GM12878 (cell line): ENCODE measurements around the gene PDE7B. TPM values are rescaled to one million over a fixed set of nuclear protein-coding genes. Genes with fewer than 3 reads are reported as not detected.
"Not testable (repeated sequence)": the region's sequence is repeated elsewhere in the genome, so short reads cannot be mapped to it uniquely, and the experiment has no call there.

ENCODE experiments used
- ATAC-seq: fragments of 200-7000 bp; cut with Tn5 transposase; 3 replicates; pipeline ENCODE4 v1.9.1; 2020; ENCODE audit warnings: mild to moderate bottlenecking, moderate library complexity
- BruUV-seq: library from RNA; stranded (reverse); fragments of 400-500 nt; replicated peaks from 2 replicates; lab custom pipeline; 2021; lab: Mats Ljungman, UMichigan
- CTCF ChIA-PET: fragments of 300-600 bp; sonication (Branson Sonifier 250); formaldehyde crosslinking; extraction: SDS; loops from one replicate; lab custom pipeline; 2021; ENCODE audit warnings: inconsistent platforms; lab: Yijun Ruan, JAX
- POLR2A ChIA-PET: fragments of 350-600 bp; formaldehyde crosslinking; extraction: SDS; loops from one replicate; lab custom pipeline; 2021; ENCODE audit warnings: inconsistent platforms; lab: Charles Lee
- RAD21 ChIA-PET: fragments of 300-600 bp; sonication (Branson Sonifier 250); formaldehyde crosslinking; loops from one replicate; lab custom pipeline; 2023; ENCODE audit warnings: antibody characterized with exemption; ENCODE audit not compliant: unreplicated experiment; lab: Charles Lee
- SMC1A ChIA-PET: fragments of 300-600 bp; sonication (Branson Sonifier 250); formaldehyde crosslinking; loops from one replicate; lab custom pipeline; 2023; ENCODE audit not compliant: unreplicated experiment, uncharacterized antibody; lab: Charles Lee
- DNase-seq: peaks from one replicate; pipeline ENCODE4 v3.0.0-alpha.2; 2011; ENCODE audit warnings: low read depth, low spot score
- FAIRE-seq: peaks from 3 replicates; lab custom pipeline; 2011; peaks lifted over from hg19 to GRCh38; lab: Jason Lieb, UNC
- H2AFZ ChIP-seq: 2 replicates; pipeline ENCODE4 v1.6.0; 2011; ENCODE audit warnings: low read depth, low read length, control low read depth; ENCODE audit not compliant: control insufficient read depth
- H3K27ac ChIP-seq: 2 replicates; pipeline ENCODE4 v1.5.1; 2011; ENCODE audit warnings: control low read depth; ENCODE audit not compliant: control insufficient read depth, insufficient read depth
- H3K27me3 ChIP-seq, 2 experiments: replicated peaks in 1 of 2; 2 replicates each; pipeline versions ENCODE4 v1.6.0 to v1.6.1; 2011; ENCODE audit warnings: low read length in 1 of 2; ENCODE audit not compliant: control insufficient read depth in 2 of 2, insufficient read depth in 2 of 2
- H3K36me3 ChIP-seq, 2 experiments: 2 replicates each; pipeline ENCODE4 v1.5.1; 2011; ENCODE audit warnings: low read length in 1 of 2; ENCODE audit not compliant: control insufficient read depth in 2 of 2, insufficient read depth in 2 of 2
- H3K4me1 ChIP-seq: 2 replicates; pipeline ENCODE4 v1.6.1; 2011; ENCODE audit warnings: mild to moderate bottlenecking, low read length, moderate library complexity, mixed read lengths; ENCODE audit not compliant: control insufficient read depth, insufficient read depth
- H3K4me2 ChIP-seq: 2 replicates; pipeline ENCODE4 v1.6.0; 2011; ENCODE audit warnings: control low read depth; ENCODE audit not compliant: control insufficient read depth, insufficient read depth
- H3K4me3 ChIP-seq: fragments of 200-600 bp; sonication (generic); 2 replicates; pipeline ENCODE4 v1.5.1; 2016
- H3K79me2 ChIP-seq: 2 replicates; pipeline ENCODE4 v1.6.0; 2011; ENCODE audit warnings: low read length; ENCODE audit not compliant: control insufficient read depth, insufficient read depth
- H3K9ac ChIP-seq: 2 replicates; pipeline ENCODE4 v1.8.0; 2011; ENCODE audit warnings: low read length, control low read depth, mixed read lengths; ENCODE audit not compliant: control insufficient read depth, insufficient read depth
- H3K9me3 ChIP-seq: replicated peaks from 3 replicates; pipeline ENCODE4 v1.5.1; 2011; ENCODE audit warnings: mild to moderate bottlenecking, low read length; ENCODE audit not compliant: control insufficient read depth, insufficient read depth
- H4K20me1 ChIP-seq: 2 replicates; pipeline ENCODE4 v1.6.0; 2011; ENCODE audit not compliant: control insufficient read depth, insufficient read depth
- CEBPZ ChIP-seq: fragments of 150-350 bp; IDR thresholded peaks from 2 replicates; pipeline ENCODE4 v1.6.1; 2016; ENCODE audit warnings: low read depth, low read length
- ZBTB40 ChIP-seq: fragments of 450-650 bp; IDR thresholded peaks from 2 replicates; pipeline ENCODE4 v1.6.1; 2016; ENCODE audit warnings: mild to moderate bottlenecking, moderate library complexity, borderline replicate concordance
- ZNF622 ChIP-seq: fragments of 450-650 bp; IDR thresholded peaks from 2 replicates; pipeline ENCODE4 v1.6.1; 2017; ENCODE audit warnings: mild to moderate bottlenecking, inconsistent platforms
- WGBS: methylation state at CpG from one replicate; pipeline ENCODE4 v1.1.6; 2016; ENCODE audit warnings: low lambda C conversion rate; ENCODE audit not compliant: insufficient replicate concordance, insufficient coverage; ENCODE audit errors: missing lambda C conversion rate; 5-methylcytosine and 5-hydroxymethylcytosine counted together
- in situ Hi-C: fragments of 300-500 bp; cut with MboI; formaldehyde crosslinking; loops from 9 replicates; pipeline ENCODE4 v1.14.3; 2018; ENCODE audit warnings: mixed read lengths
- intact Hi-C: fragments of 100-400 bp; cut with micrococcal nuclease; formaldehyde crosslinking; loops from one replicate; pipeline ENCODE4 v1.14.2; 2022; ENCODE audit not compliant: unreplicated experiment
- polyA plus RNA-seq, 11 experiments: library from polyadenylated mRNA; depleted of rRNA in 4 of 11; unstranded in 6 of 11; stranded (reverse) in 5 of 11; fragments of >200 nt; fragmentation: Nextera tagmentation in 4 of 11; fragmentation: Illumina TruSeq in 1 of 11; extraction: Ambion mirVana in 4 of 11; extraction: Trizol in 1 of 11; gene quantifications; 1 replicate in 1 of 11; 2 replicates in 10 of 11; pipeline versions ENCODE4 v1.2.1 to v1.2.3, GENCODE V29; 2011 to 2016; ENCODE audit warnings: inconsistent platforms in 2 of 11, missing spikeins in 2 of 11, low read depth in 1 of 11
- total RNA-seq, 4 experiments: library from RNA; depleted of rRNA in 3 of 4; stranded (reverse); fragments of >200 nt in 3 of 4; fragmentation: Illumina TruSeq in 1 of 4; extraction: Trizol in 1 of 4; gene quantifications; 2 replicates each; pipeline versions ENCODE4 v1.2.1 to v1.2.3, GENCODE V29; 2013 to 2021

Gene PDE7B
- total and polyA plus RNA-seq, 10 of the 15 experiments (the other 5 are each of a cell fraction or from before 2014, with no cell fraction given) = not detected

DNA sequence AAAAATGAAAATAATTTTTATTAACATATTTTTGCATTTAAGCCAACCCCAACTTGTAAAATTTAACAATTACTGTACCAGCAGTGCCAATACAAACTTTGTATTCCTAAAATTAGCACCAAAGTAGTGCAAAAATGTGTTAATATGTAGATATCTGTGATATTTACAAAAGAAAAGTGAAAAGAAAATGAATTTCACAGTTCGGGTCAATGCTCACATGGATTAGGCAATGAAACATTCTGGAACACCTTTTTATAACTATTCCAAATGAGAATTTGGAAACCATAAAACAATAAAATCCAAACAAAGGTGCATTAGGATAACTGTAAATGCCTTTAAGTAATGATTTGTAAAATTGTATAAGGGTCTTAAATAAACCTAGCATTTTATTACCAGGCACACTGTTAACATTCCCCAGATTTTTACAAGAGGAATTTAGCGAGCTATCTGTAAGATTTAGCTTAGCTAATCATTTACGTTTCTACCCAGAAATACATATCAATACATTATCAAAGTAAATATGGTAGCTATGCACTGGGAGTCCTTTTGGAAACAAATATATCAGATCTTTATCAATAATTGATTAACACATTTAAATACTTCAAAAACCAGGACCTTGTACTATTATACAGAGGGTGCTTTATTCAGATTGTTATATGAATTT, 286.4 kb downstream of the PDE7B start (continued):
- TF ChIP-seq CEBPZ (no peak), ZNF622 (no peak), ZBTB40 (no peak)

DNA sequence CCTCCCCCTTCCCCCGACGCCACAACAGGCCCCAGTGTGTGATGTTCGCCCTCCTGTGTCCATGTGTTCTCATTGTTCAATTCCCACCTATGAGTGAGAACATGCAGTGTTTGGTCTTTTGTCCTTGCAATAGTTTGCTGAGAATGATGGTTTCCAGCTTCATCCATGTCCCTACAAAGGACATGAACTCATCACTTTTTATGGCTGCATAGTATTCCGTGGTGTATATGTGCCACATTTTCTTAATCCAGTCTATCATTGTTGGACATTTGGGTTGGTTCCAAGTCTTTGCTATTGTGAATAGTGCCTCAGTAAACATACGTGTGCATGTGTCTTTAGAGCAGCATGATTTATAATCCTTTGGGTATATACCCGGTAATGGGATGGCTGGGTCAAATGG, 287.6 kb downstream of the PDE7B start:
- H3K79me2 ChIP-seq, H4K20me1 ChIP-seq, H3K27me3 ChIP-seq, CTCF ChIA-PET, H3K4me2 ChIP-seq, FAIRE-seq, POLR2A ChIA-PET, H3K9ac ChIP-seq, H2AFZ ChIP-seq, H3K27ac ChIP-seq, H3K9me3 ChIP-seq, H3K4me3 ChIP-seq, intact Hi-C loops, SMC1A ChIA-PET, RAD21 ChIA-PET, in situ Hi-C loops, H3K4me1 ChIP-seq, H3K36me3 ChIP-seq, ATAC-seq, BruUV-seq, DNase-seq: not testable (repeated sequence)
- 35% methylated on average over 5 of the region's 6 CpGs for WGBS
